ENCODE data around the gene ZNF90. TPM values are rescaled to one million over a fixed set of nuclear protein-coding genes. Genes with fewer than 3 reads are reported as not detected.
A peak's percentile ranks its signal among the peaks of the same experiment; 100 is the strongest.

The ZNF90 gene
- total RNA-seq, 4 donors from 2014 or later: 0.70 to 10.7 (median 4.3) TPM

DNA sequence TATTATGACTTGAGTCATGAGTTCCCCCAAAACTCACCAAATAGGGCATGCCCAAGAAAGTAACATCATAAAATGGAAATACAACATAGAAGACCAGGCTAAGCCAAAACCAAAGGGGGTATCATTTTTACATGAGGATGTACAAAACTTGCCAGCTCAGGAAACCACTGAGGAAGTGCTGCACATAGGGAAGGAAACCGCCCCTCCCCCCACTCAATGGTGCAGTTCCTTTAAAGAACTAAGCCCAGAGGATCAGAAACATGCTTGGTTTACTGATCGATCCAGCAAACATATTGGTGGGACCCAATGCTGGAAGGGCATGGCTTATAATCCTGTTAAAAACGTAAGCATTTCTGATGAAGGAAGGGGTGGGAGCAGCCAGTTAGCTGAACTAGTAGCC lies 85.0 kb downstream of the ZNF90 start:
- peak in 2 of 3 donors; percentile 70 to 78 for DNase-seq
- Histone ChIP-seq H3K9me3 (peaks cover 0 to under 1% (median 0%) of the 10 kb centered on the region in 4 donors), H3K36me3 (no peaks in the 10 kb centered on the region), H3K4me3 (no peak overlapping the region), H3K4me1 (peaks cover 0 to 6% (median 1%) of the 10 kb centered on the region in 4 donors), H3K27ac (no peak overlapping the region), H3K27me3 (no peaks in the 10 kb centered on the region)
- TF ChIP-seq POLR2A (IDR thresholded peaks at IDR 0.05): no peak
- TF ChIP-seq, protein P1, sequence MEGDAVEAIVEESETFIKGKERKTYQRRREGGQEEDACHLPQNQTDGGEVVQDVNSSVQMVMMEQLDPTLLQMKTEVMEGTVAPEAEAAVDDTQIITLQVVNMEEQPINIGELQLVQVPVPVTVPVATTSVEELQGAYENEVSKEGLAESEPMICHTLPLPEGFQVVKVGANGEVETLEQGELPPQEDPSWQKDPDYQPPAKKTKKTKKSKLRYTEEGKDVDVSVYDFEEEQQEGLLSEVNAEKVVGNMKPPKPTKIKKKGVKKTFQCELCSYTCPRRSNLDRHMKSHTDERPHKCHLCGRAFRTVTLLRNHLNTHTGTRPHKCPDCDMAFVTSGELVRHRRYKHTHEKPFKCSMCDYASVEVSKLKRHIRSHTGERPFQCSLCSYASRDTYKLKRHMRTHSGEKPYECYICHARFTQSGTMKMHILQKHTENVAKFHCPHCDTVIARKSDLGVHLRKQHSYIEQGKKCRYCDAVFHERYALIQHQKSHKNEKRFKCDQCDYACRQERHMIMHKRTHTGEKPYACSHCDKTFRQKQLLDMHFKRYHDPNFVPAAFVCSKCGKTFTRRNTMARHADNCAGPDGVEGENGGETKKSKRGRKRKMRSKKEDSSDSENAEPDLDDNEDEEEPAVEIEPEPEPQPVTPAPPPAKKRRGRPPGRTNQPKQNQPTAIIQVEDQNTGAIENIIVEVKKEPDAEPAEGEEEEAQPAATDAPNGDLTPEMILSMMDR (IDR thresholded peaks at IDR 0.05): no peak

DNA sequence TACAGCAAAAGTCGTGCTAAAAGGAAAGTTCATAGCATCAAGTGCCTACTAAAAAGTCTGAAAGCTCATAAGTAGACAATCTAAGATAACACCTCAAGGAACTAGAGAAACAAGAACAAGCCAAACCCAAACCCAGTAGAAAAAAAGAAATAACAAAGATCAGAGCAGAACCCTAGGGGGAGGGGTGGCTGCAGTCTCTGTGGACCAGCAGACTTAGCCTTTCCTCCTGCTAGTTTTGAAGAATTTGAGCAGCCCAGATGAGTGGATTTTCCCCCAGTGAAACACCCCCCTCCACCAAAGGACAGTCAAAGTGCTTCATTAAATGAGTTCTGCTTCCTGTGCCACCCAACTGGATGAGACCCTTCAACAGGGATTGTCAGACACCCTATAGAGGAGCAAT lies 86.7 kb downstream of the ZNF90 start:
- H3K36me3 ChIP-seq: no peaks in the 10 kb centered on the region
- H3K4me3 ChIP-seq: no peak overlapping the region
- H3K4me1 ChIP-seq: peaks cover 0 to 6% (median 3%) of the 10 kb centered on the region in 4 donors
- no peak for DNase-seq
- H3K9me3 ChIP-seq: peaks cover 0 to 7% (median 0%) of the 10 kb centered on the region in 4 donors
- no peak overlapping the region for H3K27ac ChIP-seq
- H3K27me3 ChIP-seq: no peaks in the 10 kb centered on the region
- TF ChIP-seq, protein P1 (IDR thresholded peaks at IDR 0.05): no peak
- TF ChIP-seq POLR2A (IDR thresholded peaks at IDR 0.05): no peak

DNA sequence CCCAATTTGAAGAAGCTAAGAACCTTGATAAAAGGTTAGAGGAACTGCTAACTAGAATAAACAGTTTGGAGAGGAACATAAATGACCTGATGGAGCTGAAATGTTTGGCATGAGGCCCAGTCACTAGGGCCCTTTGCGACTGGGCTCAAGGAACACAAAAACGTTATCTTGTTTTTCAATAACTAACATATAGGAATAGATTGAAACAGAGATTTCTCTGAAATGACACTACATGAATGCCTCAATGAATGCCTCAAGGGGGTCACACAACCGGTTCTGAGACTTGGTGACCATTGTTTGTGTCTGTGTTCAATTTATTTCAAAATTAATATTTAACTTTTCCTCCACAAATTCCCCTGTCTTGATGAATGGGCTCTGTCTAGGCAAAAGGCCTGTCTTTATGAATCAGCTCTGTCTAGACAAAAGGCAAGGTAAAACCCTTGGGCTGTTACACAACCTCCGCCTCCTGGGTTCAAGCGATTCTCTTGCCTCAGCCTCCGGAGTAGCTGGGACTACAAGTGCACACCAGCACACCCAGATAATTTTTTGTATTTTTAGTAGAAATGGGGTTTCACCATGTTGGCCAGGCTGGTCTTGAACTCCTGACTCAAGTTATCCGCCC lies 88.3 kb downstream of the ZNF90 start:
- Histone ChIP-seq H3K4me1 (peaks cover 0 to 6% (median 3%) of the 10 kb centered on the region in 4 donors), H3K9me3 (peaks cover 0 to 7% (median 0%) of the 10 kb centered on the region in 4 donors), H3K36me3 (no peaks in the 10 kb centered on the region), H3K27ac (no peak overlapping the region), H3K4me3 (no peak overlapping the region), H3K27me3 (no peaks in the 10 kb centered on the region)
- TF ChIP-seq POLR2A (IDR thresholded peaks at IDR 0.05): no peak
- TF ChIP-seq, protein P1 (IDR thresholded peaks at IDR 0.05): no peak
- DNase-seq: no peak

DNA sequence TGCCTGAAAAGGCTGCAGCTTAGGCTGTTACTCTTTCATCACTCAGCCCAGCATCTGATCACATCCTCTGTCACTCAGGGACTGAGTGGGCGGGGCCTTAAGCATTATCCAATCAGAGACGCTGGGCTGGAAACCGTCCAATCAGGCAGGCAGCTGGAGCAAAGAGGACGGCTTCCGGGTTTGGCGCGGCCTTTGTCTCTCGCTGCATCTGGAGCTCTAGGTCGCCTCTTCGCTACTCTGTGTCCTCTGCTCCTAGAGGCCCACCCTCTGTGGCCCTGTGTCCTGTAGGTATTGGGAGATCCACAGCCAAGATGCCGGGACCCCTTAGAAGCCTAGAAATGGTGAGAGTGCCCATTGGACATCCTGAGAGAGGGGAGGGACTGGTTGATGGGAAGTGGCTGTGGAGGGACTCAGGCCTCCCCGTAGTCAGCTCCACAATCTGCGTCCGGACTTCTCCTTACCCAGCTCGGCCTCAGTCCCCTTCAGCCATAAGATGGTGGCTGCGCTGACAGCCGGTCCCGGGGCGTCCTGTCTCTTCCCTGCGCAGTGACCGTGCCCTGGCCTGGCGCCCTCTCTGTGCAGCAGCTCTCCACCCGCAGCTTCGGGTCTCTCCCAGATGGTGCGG lies 89.3 kb downstream of the ZNF90 start, which contains the start of gene ZNF486:
TSS of gene ZNF486 (plus strand) at position 195 of the 625 bp plus-strand sequence. CDS start at position 312, 117 bp downstream.
- peak within 1 kb of the TSS; percentile 58 to 71 (median 62) for H3K4me3 ChIP-seq
- TF ChIP-seq, protein P1 (IDR thresholded peaks at IDR 0.05): no peak
- peak in 1 of 2 donors; percentile 13 for TF ChIP-seq POLR2A (IDR thresholded peaks at IDR 0.05)
- H3K9me3 ChIP-seq: peaks cover 0 to 7% (median 0%) of the 10 kb centered on the region in 4 donors
- H3K27ac ChIP-seq: peak within 1 kb of the TSS; percentile 49 to 80 (median 63)
- DNase-seq: peak; percentile 82 to 99 (median 98)
- peaks cover 0 to 6% (median 3%) of the 10 kb centered on the region in 4 donors for H3K4me1 ChIP-seq
- no peaks in the 10 kb centered on the region for H3K27me3 ChIP-seq
- H3K36me3 ChIP-seq: no peaks in the 10 kb centered on the region

DNA sequence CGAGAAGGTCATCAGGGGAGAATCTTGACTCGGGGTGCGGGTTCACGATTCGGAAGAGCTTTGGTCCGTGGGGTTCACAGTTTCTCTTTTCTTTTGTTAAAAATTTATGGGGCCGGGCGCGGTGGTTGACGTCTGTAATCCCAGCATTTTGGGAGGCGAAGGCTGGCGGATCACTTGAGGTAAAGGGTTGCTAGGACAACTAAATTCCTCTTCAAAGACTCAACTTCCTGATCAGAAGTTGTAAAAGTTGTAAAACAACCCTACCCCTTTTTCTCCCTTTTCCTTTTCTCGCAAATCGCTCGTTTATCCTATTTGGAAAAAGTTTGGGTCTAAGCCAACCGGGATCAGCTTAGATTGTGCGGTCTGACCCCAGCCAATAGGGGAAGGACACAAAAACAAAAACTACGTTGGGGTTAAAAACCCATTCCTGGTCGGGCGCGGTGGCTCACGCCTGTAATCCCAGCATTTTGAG lies 89.9 kb downstream of the ZNF90 start:
- Histone ChIP-seq H3K27ac (peak overlapping the region; percentile 49 to 80 (median 63)), H3K4me1 (peaks cover 0 to 6% (median 3%) of the 10 kb centered on the region in 4 donors), H3K4me3 (peak overlapping the region; percentile 58 to 71 (median 62)), H3K36me3 (no peaks in the 10 kb centered on the region), H3K9me3 (peaks cover 0 to 7% (median 0%) of the 10 kb centered on the region in 4 donors), H3K27me3 (no peaks in the 10 kb centered on the region)
- no peak for DNase-seq
- TF ChIP-seq, protein P1 (IDR thresholded peaks at IDR 0.05): no peak
- no peak for TF ChIP-seq POLR2A (IDR thresholded peaks at IDR 0.05)

Small RNA genes within 50 kb of the gene (small RNA-seq; reads per million reads assigned to genes)
- 0 reads per million in 2 donors for gene AC006539.3

Other genes starting within 250 kb of the ZNF90 start
- gene ZNF253, start 212.1 kb upstream of the ZNF90 start, total RNA-seq: 10 to 100 TPM; 11.2 to 37.1 (median 12.9) TPM
- 1 to 10 TPM in 3 of 4 donors, under 1 TPM in 1; 0.88 to 8.3 (median 4.9) TPM for gene ZNF93, start 177.1 kb upstream of the ZNF90 start, total RNA-seq
- 10 to 100 TPM in 1 of 4 donors, 1 to 10 TPM in 3; 5.1 to 10.7 (median 8.9) TPM for gene ZNF682, start 38.5 kb upstream of the ZNF90 start, total RNA-seq
- gene ZNF486, start 89.2 kb downstream of the ZNF90 start, total RNA-seq: 10 to 100 TPM in 1 of 4 donors, 1 to 10 TPM in 3; 1.6 to 12.4 (median 2.1) TPM

Data from Peyer's patch (tissue), 4 donors.